AG10803 (cell line): ENCODE results near the gene KDM4C.

ENCODE experiments used
- DNase-seq: peaks from one replicate; pipeline ENCODE4 v3.0.0; 2010; ENCODE audit warnings: low read depth
- H3K4me3 ChIP-seq: 2 replicates; pipeline ENCODE4 v1.5.1; 2011; ENCODE audit warnings: mild to moderate bottlenecking, low read length, control low read depth
- TF ChIP-seq, protein P1 (sequence below): conservative IDR thresholded peaks from 2 replicates; pipeline ENCODE4 v1.5.1; 2011; ENCODE audit warnings: mild to moderate bottlenecking, low read length, control low read depth, inconsistent platforms

Gene KDM4C

GRCh38 chr9:7115606-7116005 lies 357.8 kb downstream of the KDM4C start:
- no peak for DNase-seq
- TF ChIP-seq, protein P1, sequence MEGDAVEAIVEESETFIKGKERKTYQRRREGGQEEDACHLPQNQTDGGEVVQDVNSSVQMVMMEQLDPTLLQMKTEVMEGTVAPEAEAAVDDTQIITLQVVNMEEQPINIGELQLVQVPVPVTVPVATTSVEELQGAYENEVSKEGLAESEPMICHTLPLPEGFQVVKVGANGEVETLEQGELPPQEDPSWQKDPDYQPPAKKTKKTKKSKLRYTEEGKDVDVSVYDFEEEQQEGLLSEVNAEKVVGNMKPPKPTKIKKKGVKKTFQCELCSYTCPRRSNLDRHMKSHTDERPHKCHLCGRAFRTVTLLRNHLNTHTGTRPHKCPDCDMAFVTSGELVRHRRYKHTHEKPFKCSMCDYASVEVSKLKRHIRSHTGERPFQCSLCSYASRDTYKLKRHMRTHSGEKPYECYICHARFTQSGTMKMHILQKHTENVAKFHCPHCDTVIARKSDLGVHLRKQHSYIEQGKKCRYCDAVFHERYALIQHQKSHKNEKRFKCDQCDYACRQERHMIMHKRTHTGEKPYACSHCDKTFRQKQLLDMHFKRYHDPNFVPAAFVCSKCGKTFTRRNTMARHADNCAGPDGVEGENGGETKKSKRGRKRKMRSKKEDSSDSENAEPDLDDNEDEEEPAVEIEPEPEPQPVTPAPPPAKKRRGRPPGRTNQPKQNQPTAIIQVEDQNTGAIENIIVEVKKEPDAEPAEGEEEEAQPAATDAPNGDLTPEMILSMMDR = no peak
- no peak overlapping the region for H3K4me3 ChIP-seq

DNA sequence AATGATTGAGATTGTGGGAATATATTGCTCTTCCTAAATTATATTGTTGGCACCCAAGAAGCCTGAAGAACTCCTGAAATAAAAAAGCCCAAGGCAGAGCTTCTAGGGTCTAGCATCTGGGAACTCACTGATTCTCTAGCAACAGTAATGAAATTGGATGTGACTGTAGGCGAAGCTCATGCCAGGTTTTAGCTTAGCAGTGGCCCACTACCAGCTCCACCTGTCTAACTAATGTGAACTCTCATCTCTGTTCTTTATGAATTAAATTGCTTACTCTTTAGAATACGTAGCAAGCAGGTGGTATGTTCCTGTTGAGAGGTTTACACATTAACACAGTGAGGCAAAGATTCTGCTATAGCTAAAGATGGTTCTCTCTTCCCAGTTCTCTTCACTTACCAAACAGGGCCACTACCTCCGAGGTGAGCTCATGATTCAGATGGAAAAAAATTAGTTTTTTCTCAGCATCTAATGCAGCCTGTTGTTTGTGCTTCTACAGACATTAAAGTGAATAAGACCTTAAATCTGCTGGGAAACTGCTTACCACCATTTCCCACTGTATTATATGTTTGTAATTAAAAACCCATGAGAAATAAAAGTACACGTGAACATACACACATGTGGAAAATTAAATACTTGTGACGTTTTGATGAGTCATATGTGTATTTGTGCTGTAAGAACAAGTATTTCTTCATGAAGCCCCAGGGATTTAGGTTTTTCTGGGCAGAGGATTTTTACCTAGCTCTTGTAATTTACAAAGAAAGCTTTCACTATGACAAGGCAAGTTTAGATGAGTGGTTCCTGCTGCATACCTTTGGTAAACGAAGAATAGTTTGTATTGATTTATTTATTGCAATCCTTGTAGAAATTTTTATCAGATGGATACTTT lies 360.1 kb downstream of the KDM4C start:
- no peak overlapping the region for H3K4me3 ChIP-seq
- peak; percentile 85 for DNase-seq
- TF ChIP-seq, protein P1 = no peak

DNA sequence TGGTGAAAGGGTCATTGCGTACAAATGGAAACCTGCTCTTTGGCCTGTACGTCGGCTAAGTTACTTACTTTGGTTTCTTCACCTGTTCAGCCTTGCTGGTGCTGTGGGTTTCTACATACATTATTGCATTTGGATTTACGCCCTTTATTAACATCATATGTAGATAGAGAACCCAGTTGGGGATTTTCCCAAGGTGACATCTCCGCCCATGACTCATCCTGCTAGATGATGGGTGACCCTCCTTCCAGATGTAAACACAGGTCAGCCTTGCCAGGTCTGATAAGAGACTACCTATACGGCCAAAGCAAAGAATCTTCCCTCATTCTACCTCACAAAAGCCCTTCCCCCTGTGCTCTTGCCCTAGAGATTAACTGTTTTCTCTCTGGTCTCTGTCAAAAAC lies 360.9 kb downstream of the KDM4C start:
- DNase-seq = no peak
- no peak overlapping the region for H3K4me3 ChIP-seq
- TF ChIP-seq, protein P1 = no peak

- TF ChIP-seq, protein P1 = no peak
- DNase-seq = no peak
- H3K4me3 ChIP-seq = no peak overlapping the region
Measured at GRCh38 chr9:7119612-7120011, 361.8 kb downstream of the KDM4C start.

GRCh38 chr9:7121055-7121454 lies 363.3 kb downstream of the KDM4C start:
- TF ChIP-seq, protein P1 = no peak
- no peak for DNase-seq
- H3K4me3 ChIP-seq = no peak overlapping the region

DNA sequence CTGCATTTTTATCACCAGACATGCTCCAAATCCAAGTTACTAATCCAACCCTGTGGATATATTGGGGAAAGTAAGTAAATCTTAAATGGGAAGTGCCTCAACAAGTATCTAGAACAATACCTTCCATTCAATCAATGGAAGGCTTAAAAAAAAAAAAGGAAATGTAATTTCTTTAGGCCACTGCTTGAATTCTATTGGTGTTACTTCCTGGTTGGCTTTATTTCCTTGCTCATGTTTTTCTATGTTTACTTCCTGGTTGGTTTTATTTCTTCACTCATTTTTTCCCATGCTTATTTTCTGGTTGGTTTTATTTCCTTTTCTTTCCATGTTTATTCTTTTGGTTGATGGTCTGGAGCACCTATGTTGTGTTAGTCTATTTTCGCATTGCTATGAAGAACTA lies 363.9 kb downstream of the KDM4C start:
- no peak overlapping the region for H3K4me3 ChIP-seq
- TF ChIP-seq, protein P1 = no peak
- no peak for DNase-seq

DNA sequence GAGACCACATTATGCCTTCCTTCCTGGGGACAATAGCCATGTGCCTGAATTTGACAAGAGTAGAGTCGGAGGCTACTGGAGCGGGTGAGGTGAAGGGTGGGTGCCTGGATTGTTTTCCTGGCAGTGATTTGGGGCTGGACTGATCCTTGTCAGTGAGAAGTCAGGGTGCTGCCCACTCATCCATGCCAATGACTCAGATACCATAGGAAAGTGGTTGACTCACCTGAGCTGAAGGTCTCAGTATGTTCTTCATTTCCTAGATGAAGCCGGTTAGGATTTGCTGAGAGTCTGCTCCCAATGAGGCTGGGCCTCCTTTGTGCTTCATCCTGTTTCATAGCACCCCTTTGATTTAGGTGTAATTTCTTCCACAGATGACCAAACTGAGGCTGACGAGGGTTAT lies 366.0 kb downstream of the KDM4C start:
- no peak for DNase-seq
- TF ChIP-seq, protein P1 = no peak
- no peak overlapping the region for H3K4me3 ChIP-seq
